ENCODE results near the gene CDH23.

Gene CDH23

GRCh38 chr10:71401056-71401455 lies 4.3 kb downstream of the CDH23 start:
- no peak for DNase-seq (ENCODE audit: low read depth)
- TF ChIP-seq CTCF (conservative IDR thresholded peaks at IDR 0.05; ENCODE audit: low read depth, low read length): no peak
- no peak overlapping the region for H3K4me3 ChIP-seq (ENCODE audit: low read depth, low read length)

- DNase-seq (ENCODE audit: low read depth): no peak
- H3K4me3 ChIP-seq (ENCODE audit: low read depth, low read length): no peak overlapping the region
- no peak for TF ChIP-seq CTCF (conservative IDR thresholded peaks at IDR 0.05; ENCODE audit: low read depth, low read length)
Measured at GRCh38 chr10:71402005-71402404, 5.3 kb downstream of the CDH23 start.

GRCh38 chr10:71404503-71405295 lies 8.0 kb downstream of the CDH23 start:
- TF ChIP-seq CTCF (conservative IDR thresholded peaks at IDR 0.05; ENCODE audit: low read depth, low read length): no peak
- DNase-seq (ENCODE audit: low read depth): no peak
- no peak overlapping the region for H3K4me3 ChIP-seq (ENCODE audit: low read depth, low read length)

GRCh38 chr10:71406878-71407277 lies 10.2 kb downstream of the CDH23 start:
- TF ChIP-seq CTCF (conservative IDR thresholded peaks at IDR 0.05; ENCODE audit: low read depth, low read length): no peak
- DNase-seq (ENCODE audit: low read depth): no peak
- H3K4me3 ChIP-seq (ENCODE audit: low read depth, low read length): no peak overlapping the region

GRCh38 chr10:71408436-71409225 lies 11.9 kb downstream of the CDH23 start:
- no peak for DNase-seq (ENCODE audit: low read depth)
- TF ChIP-seq CTCF (conservative IDR thresholded peaks at IDR 0.05; ENCODE audit: low read depth, low read length): no peak
- no peak overlapping the region for H3K4me3 ChIP-seq (ENCODE audit: low read depth, low read length)

- no peak for TF ChIP-seq CTCF (conservative IDR thresholded peaks at IDR 0.05; ENCODE audit: low read depth, low read length)
- H3K4me3 ChIP-seq (ENCODE audit: low read depth, low read length): no peak overlapping the region
- no peak for DNase-seq (ENCODE audit: low read depth)
Measured at GRCh38 chr10:71409516-71410104, 12.9 kb downstream of the CDH23 start.

All from choroid plexus epithelial cell (primary cell).